PFSK-1 (cell line): ENCODE measurements around the gene TRIP10.

Source experiments
- FOXP2 ChIP-seq: optimal IDR thresholded peaks from 2 replicates; pipeline ENCODE3; 2011; ENCODE audit warnings: borderline replicate concordance, control low read depth, inconsistent platforms; ENCODE audit not compliant: insufficient read depth; ENCODE audit errors: extremely low read length, extremely low read depth
- POLR2AphosphoS5 ChIP-seq: IDR thresholded peaks from 2 replicates; pipeline ENCODE4 v1.6.1; 2012; ENCODE audit warnings: low read depth, mild to moderate bottlenecking, control low read depth, low read length, moderate library complexity
- REST ChIP-seq, 2 experiments: IDR thresholded peaks; 2 replicates each; pipeline versions ENCODE4 v1.6.1 to v1.8.0; 2011 to 2012; ENCODE audit warnings: low read depth in 2 of 2, low read length in 2 of 2, control low read depth in 1 of 2, inconsistent platforms in 1 of 2, mild to moderate bottlenecking in 1 of 2, moderate library complexity in 1 of 2; ENCODE audit not compliant: insufficient read depth in 1 of 2
- SIN3A ChIP-seq: IDR thresholded peaks from 2 replicates; pipeline ENCODE4 v1.6.1; 2012; ENCODE audit warnings: mild to moderate bottlenecking, low read length, moderate library complexity, borderline replicate concordance; ENCODE audit not compliant: insufficient read depth
- TAF1 ChIP-seq: IDR thresholded peaks from 2 replicates; pipeline ENCODE4 v1.6.1; 2012; ENCODE audit warnings: low read length, control low read depth, borderline replicate concordance; ENCODE audit not compliant: insufficient read depth

- TF ChIP-seq POLR2AphosphoS5, result no peak
- TF ChIP-seq REST (IDR thresholded peaks at IDR 0.05; ENCODE audit: insufficient read depth in 1 of 2, low read depth in 2 of 2, low read length in 2 of 2), result no peak
- no peak for TF ChIP-seq FOXP2
- TF ChIP-seq TAF1, result no peak
- TF ChIP-seq SIN3A, result no peak
Measured at GRCh38 chr19:6697291-6697690, 42.2 kb upstream of the TRIP10 start.
